WTC11 (cell line): ENCODE measurements around the gene CDYL. TPM values are rescaled to one million over a fixed set of nuclear protein-coding genes. Genes with fewer than 3 reads are reported as not detected.
A peak's percentile ranks its signal among the peaks of the same experiment; 100 is the strongest.

Experiments used
- ATAC-seq: fragments of 200-7000 bp; cut with Tn5 transposase; 2 replicates; pipeline ENCODE4 v1.10.0; 2021; ENCODE audit warnings: mild to moderate bottlenecking, moderate library complexity
- CTCF ChIA-PET: fragments of 300-600 bp; sonication (Branson Sonifier 250); formaldehyde crosslinking; loops from one replicate; lab custom pipeline; 2021; ENCODE audit warnings: antibody characterized with exemption; lab: Charles Lee
- POLR2A ChIA-PET: fragments of 350-600 bp; sonication (Branson Sonifier 250); formaldehyde crosslinking; loops from one replicate; lab custom pipeline; 2021; ENCODE audit warnings: antibody characterized with exemption; lab: Charles Lee
- DNase-seq: peaks from one replicate; pipeline ENCODE4 v3.0.0; 2021; ENCODE audit warnings: low spot score
- H3K27ac Mint-ChIP-seq: 2 replicates; pipeline ENCODE4 v1.8.0; 2021; ENCODE audit warnings: mixed read lengths
- H3K27me3 Mint-ChIP-seq: 2 replicates; pipeline ENCODE4 v1.8.0; 2021; ENCODE audit warnings: low read depth, mild to moderate bottlenecking, moderate library complexity, mixed read lengths
- H3K36me3 Mint-ChIP-seq: 2 replicates; pipeline ENCODE4 v1.8.0; 2021; ENCODE audit warnings: mixed read lengths
- H3K4me1 Mint-ChIP-seq: 2 replicates; pipeline ENCODE4 v1.8.0; 2022; ENCODE audit warnings: mixed read lengths
- H3K4me3 Mint-ChIP-seq: 2 replicates; pipeline ENCODE4 v1.8.0; 2021; ENCODE audit warnings: mild to moderate bottlenecking, moderate library complexity, mixed read lengths
- H3K9me3 Mint-ChIP-seq: 2 replicates; pipeline ENCODE4 v1.8.0; 2021; ENCODE audit warnings: mixed read lengths
- FOXJ3 ChIP-seq: sonication (generic); formaldehyde crosslinking; IDR thresholded peaks from 2 replicates; pipeline ENCODE4 v1.9.0; 2021; ENCODE audit warnings: missing genetic modification reagents, mild to moderate bottlenecking, borderline replicate concordance
- IRF2 ChIP-seq: sonication (generic); formaldehyde crosslinking; IDR thresholded peaks from 2 replicates; pipeline ENCODE4 v1.8.0; 2022; ENCODE audit warnings: low read depth, missing genetic modification reagents, borderline replicate concordance
- JAZF1 ChIP-seq: fragments of 250-450 bp; sonication (Bioruptor Pico); IDR thresholded peaks from 2 replicates; pipeline ENCODE4 v1.9.0; 2021; ENCODE audit warnings: moderate library complexity, mild to moderate bottlenecking, inconsistent platforms
- NFE2L1 ChIP-seq: sonication (generic); formaldehyde crosslinking; IDR thresholded peaks from 2 replicates; pipeline ENCODE4 v1.8.1; 2023; ENCODE audit warnings: missing genetic modification reagents
- PRRX2 ChIP-seq: fragments of 250-450 bp; sonication (Bioruptor Pico); IDR thresholded peaks from 2 replicates; pipeline ENCODE4 v1.8.0; 2021; ENCODE audit warnings: mild to moderate bottlenecking
- RELA ChIP-seq: sonication (generic); formaldehyde crosslinking; IDR thresholded peaks from 2 replicates; pipeline ENCODE4 v1.8.1; 2022; ENCODE audit warnings: missing genetic modification reagents, mild to moderate bottlenecking, borderline replicate concordance
- SMAD4 ChIP-seq: sonication (generic); formaldehyde crosslinking; IDR thresholded peaks from 2 replicates; pipeline ENCODE4 v1.8.0; 2022; ENCODE audit warnings: mild to moderate bottlenecking, missing genetic modification reagents
- TEAD1 ChIP-seq: sonication (generic); formaldehyde crosslinking; IDR thresholded peaks from 2 replicates; pipeline ENCODE4 v1.8.0; 2022; ENCODE audit warnings: mild to moderate bottlenecking, missing genetic modification reagents
- ZBTB21 ChIP-seq: sonication (generic); formaldehyde crosslinking; IDR thresholded peaks from 2 replicates; pipeline ENCODE4 v1.8.1; 2023; ENCODE audit warnings: mild to moderate bottlenecking, missing genetic modification reagents, borderline replicate concordance
- ZNF416 ChIP-seq: fragments of 250-450 bp; sonication (Bioruptor Pico); IDR thresholded peaks from 2 replicates; pipeline ENCODE4 v1.9.0; 2021; ENCODE audit warnings: mild to moderate bottlenecking, inconsistent platforms
- ZNF423 ChIP-seq: fragments of 250-450 bp; sonication (Bioruptor Pico); IDR thresholded peaks from 2 replicates; pipeline ENCODE4 v2.1.2; 2022; ENCODE audit warnings: mild to moderate bottlenecking, moderate library complexity
- ZNF671 ChIP-seq: fragments of 250-450 bp; sonication (Bioruptor Pico); IDR thresholded peaks from 2 replicates; pipeline ENCODE4 v1.8.0; 2021; ENCODE audit warnings: mild to moderate bottlenecking
- total RNA-seq: library from RNA; stranded (reverse); gene quantifications from 3 replicates; pipeline ENCODE4 v1.2.3, GENCODE V29; 2021
- TF ChIP-seq, protein P1 (sequence below): sonication (generic); formaldehyde crosslinking; IDR thresholded peaks from 2 replicates; pipeline ENCODE4 v1.8.1; 2023; ENCODE audit warnings: mild to moderate bottlenecking, missing genetic modification reagents, moderate library complexity
- TF ChIP-seq, protein P2 (sequence below): fragments of 250-450 bp; sonication (Bioruptor Pico); IDR thresholded peaks from 2 replicates; pipeline ENCODE4 v1.9.0; 2021; ENCODE audit warnings: mild to moderate bottlenecking, borderline replicate concordance
- TF ChIP-seq, protein P3 (sequence below): fragments of 250-450 bp; sonication (Bioruptor Pico); IDR thresholded peaks from 2 replicates; pipeline ENCODE4 v2.1.2; 2022; ENCODE audit warnings: mild to moderate bottlenecking, moderate library complexity
- TF ChIP-seq, protein P4 (sequence below): sonication (generic); formaldehyde crosslinking; IDR thresholded peaks from 2 replicates; pipeline ENCODE4 v1.8.1; 2023; ENCODE audit warnings: mild to moderate bottlenecking, missing genetic modification reagents
- TF ChIP-seq, protein P5 (sequence below): sonication (generic); formaldehyde crosslinking; IDR thresholded peaks from 2 replicates; pipeline ENCODE4 v1.8.0; 2022; ENCODE audit warnings: mild to moderate bottlenecking, missing genetic modification reagents
- TF ChIP-seq, protein P6 (sequence below): sonication (generic); formaldehyde crosslinking; conservative IDR thresholded peaks from 2 replicates; pipeline ENCODE4 v1.8.1; 2023; ENCODE audit warnings: mild to moderate bottlenecking, low read depth, missing genetic modification reagents, moderate library complexity
- TF ChIP-seq, protein P7 (sequence below): sonication (generic); formaldehyde crosslinking; IDR thresholded peaks from 2 replicates; pipeline ENCODE4 v1.8.1; 2023; ENCODE audit warnings: mild to moderate bottlenecking, missing genetic modification reagents, moderate library complexity
- TF ChIP-seq, protein P8 (sequence below): sonication (generic); formaldehyde crosslinking; IDR thresholded peaks from 2 replicates; pipeline ENCODE4 v1.8.0; 2022; ENCODE audit warnings: mild to moderate bottlenecking, missing genetic modification reagents

The CDYL gene
- total RNA-seq, 1 experiment from 2014 or later = 92.0 TPM

DNA sequence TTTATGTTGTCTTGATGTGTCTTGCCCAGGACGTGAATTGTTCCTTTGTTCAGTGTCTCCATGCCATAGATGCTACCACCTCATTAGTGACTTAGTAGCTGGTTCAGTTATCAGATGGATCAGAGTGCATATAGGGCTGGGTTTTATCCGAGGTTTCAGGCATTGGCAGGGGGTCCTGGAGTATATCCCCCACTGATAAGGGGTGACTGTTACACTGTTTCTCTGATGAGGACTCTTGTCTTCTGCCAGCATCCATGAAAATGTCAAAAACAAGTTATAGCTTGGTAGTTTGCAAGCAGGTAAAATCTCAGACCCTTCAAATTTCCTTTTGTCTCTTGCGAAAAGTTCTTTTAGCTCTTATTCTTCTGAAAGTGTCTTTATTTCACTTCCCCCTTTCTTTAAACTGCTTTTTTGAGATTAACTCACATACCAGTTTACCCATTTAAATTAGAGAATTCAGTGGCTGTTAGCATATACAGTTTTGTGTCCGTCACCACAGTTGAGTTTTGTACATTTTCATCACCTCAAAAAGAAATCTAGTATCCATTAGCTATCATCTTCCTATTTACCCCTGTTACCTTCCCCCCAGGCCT is 109.2 kb downstream of the CDYL start:
- H3K36me3 Mint-ChIP-seq = no peaks in the 10 kb centered on the region
- peaks cover 67% of the 10 kb centered on the region for H3K4me1 Mint-ChIP-seq
- H3K27me3 Mint-ChIP-seq = no peaks in the 10 kb centered on the region
- no peaks in the 10 kb centered on the region for H3K9me3 Mint-ChIP-seq
- ATAC-seq (no peak), DNase-seq (no peak)
- ChIA-PET CTCF (interaction anchor here (0.5 kb wide), 1 partner anchor 118 kb away, joined by 4 read pairs; no protein-coding TSS in a partner anchor), POLR2A (no interaction called here)
- H3K27ac Mint-ChIP-seq = no peak overlapping the region
- TF ChIP-seq, protein P1, sequence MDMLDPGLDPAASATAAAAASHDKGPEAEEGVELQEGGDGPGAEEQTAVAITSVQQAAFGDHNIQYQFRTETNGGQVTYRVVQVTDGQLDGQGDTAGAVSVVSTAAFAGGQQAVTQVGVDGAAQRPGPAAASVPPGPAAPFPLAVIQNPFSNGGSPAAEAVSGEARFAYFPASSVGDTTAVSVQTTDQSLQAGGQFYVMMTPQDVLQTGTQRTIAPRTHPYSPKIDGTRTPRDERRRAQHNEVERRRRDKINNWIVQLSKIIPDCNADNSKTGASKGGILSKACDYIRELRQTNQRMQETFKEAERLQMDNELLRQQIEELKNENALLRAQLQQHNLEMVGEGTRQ = no peak
- TF ChIP-seq RELA (CRISPR knock-in tag) (no peak), TEAD1 (CRISPR knock-in tag) (no peak), ZBTB21 (CRISPR knock-in tag) (no peak)
- TF ChIP-seq, protein P2, sequence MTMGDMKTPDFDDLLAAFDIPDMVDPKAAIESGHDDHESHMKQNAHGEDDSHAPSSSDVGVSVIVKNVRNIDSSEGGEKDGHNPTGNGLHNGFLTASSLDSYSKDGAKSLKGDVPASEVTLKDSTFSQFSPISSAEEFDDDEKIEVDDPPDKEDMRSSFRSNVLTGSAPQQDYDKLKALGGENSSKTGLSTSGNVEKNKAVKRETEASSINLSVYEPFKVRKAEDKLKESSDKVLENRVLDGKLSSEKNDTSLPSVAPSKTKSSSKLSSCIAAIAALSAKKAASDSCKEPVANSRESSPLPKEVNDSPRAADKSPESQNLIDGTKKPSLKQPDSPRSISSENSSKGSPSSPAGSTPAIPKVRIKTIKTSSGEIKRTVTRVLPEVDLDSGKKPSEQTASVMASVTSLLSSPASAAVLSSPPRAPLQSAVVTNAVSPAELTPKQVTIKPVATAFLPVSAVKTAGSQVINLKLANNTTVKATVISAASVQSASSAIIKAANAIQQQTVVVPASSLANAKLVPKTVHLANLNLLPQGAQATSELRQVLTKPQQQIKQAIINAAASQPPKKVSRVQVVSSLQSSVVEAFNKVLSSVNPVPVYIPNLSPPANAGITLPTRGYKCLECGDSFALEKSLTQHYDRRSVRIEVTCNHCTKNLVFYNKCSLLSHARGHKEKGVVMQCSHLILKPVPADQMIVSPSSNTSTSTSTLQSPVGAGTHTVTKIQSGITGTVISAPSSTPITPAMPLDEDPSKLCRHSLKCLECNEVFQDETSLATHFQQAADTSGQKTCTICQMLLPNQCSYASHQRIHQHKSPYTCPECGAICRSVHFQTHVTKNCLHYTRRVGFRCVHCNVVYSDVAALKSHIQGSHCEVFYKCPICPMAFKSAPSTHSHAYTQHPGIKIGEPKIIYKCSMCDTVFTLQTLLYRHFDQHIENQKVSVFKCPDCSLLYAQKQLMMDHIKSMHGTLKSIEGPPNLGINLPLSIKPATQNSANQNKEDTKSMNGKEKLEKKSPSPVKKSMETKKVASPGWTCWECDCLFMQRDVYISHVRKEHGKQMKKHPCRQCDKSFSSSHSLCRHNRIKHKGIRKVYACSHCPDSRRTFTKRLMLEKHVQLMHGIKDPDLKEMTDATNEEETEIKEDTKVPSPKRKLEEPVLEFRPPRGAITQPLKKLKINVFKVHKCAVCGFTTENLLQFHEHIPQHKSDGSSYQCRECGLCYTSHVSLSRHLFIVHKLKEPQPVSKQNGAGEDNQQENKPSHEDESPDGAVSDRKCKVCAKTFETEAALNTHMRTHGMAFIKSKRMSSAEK = no peak
- TF ChIP-seq, protein P3, sequence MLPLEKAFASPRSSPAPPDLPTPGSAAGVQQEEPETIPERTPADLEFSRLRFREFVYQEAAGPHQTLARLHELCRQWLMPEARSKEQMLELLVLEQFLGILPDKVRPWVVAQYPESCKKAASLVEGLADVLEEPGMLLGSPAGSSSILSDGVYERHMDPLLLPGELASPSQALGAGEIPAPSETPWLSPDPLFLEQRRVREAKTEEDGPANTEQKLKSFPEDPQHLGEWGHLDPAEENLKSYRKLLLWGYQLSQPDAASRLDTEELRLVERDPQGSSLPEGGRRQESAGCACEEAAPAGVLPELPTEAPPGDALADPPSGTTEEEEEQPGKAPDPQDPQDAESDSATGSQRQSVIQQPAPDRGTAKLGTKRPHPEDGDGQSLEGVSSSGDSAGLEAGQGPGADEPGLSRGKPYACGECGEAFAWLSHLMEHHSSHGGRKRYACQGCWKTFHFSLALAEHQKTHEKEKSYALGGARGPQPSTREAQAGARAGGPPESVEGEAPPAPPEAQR (CRISPR knock-in tag) = no peak
- no peak overlapping the region for H3K4me3 Mint-ChIP-seq

DNA sequence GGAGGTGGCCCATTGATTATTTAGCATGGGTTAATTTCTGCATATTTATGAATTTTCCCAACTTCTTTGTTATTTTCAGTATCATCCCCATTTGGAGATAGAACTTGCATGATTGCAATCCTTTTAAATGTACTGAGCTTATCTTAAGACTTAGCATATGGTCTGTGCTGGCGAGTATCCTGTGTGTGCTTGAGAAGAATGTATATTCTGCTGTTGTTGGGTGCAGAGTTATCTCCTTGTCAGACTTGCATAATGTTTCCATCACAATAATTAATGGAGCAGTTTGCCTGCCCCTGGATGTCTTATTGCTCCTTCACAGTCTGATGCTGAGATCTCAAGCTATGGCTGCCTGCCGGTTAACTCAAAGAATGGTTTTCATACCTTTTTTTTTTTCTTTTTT is 112.6 kb downstream of the CDYL start:
- TF ChIP-seq PRRX2 (CRISPR knock-in tag) (no peak), IRF2 (CRISPR knock-in tag) (no peak), ZNF416 (no peak), ZNF423 (CRISPR knock-in tag) (no peak), SMAD4 (CRISPR knock-in tag) (no peak), NFE2L1 (no peak), JAZF1 (CRISPR knock-in tag) (no peak), ZNF671 (CRISPR knock-in tag) (no peak), FOXJ3 (CRISPR knock-in tag) (no peak)
- TF ChIP-seq, protein P4, sequence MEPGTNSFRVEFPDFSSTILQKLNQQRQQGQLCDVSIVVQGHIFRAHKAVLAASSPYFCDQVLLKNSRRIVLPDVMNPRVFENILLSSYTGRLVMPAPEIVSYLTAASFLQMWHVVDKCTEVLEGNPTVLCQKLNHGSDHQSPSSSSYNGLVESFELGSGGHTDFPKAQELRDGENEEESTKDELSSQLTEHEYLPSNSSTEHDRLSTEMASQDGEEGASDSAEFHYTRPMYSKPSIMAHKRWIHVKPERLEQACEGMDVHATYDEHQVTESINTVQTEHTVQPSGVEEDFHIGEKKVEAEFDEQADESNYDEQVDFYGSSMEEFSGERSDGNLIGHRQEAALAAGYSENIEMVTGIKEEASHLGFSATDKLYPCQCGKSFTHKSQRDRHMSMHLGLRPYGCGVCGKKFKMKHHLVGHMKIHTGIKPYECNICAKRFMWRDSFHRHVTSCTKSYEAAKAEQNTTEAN (CRISPR knock-in tag) = no peak
- TF ChIP-seq, protein P5, sequence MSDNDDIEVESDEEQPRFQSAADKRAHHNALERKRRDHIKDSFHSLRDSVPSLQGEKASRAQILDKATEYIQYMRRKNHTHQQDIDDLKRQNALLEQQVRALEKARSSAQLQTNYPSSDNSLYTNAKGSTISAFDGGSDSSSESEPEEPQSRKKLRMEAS (CRISPR knock-in tag) = no peak
- TF ChIP-seq, protein P6, sequence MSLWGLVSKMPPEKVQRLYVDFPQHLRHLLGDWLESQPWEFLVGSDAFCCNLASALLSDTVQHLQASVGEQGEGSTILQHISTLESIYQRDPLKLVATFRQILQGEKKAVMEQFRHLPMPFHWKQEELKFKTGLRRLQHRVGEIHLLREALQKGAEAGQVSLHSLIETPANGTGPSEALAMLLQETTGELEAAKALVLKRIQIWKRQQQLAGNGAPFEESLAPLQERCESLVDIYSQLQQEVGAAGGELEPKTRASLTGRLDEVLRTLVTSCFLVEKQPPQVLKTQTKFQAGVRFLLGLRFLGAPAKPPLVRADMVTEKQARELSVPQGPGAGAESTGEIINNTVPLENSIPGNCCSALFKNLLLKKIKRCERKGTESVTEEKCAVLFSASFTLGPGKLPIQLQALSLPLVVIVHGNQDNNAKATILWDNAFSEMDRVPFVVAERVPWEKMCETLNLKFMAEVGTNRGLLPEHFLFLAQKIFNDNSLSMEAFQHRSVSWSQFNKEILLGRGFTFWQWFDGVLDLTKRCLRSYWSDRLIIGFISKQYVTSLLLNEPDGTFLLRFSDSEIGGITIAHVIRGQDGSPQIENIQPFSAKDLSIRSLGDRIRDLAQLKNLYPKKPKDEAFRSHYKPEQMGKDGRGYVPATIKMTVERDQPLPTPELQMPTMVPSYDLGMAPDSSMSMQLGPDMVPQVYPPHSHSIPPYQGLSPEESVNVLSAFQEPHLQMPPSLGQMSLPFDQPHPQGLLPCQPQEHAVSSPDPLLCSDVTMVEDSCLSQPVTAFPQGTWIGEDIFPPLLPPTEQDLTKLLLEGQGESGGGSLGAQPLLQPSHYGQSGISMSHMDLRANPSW = no peak
- TF ChIP-seq, protein P7, sequence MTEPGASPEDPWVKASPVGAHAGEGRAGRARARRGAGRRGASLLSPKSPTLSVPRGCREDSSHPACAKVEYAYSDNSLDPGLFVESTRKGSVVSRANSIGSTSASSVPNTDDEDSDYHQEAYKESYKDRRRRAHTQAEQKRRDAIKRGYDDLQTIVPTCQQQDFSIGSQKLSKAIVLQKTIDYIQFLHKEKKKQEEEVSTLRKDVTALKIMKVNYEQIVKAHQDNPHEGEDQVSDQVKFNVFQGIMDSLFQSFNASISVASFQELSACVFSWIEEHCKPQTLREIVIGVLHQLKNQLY (CRISPR knock-in tag) = no peak
- TF ChIP-seq, protein P8, sequence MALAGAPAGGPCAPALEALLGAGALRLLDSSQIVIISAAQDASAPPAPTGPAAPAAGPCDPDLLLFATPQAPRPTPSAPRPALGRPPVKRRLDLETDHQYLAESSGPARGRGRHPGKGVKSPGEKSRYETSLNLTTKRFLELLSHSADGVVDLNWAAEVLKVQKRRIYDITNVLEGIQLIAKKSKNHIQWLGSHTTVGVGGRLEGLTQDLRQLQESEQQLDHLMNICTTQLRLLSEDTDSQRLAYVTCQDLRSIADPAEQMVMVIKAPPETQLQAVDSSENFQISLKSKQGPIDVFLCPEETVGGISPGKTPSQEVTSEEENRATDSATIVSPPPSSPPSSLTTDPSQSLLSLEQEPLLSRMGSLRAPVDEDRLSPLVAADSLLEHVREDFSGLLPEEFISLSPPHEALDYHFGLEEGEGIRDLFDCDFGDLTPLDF (CRISPR knock-in tag) = no peak
- CTCF ChIA-PET = no interaction called here
- peak overlapping the region; percentile 47; the same call in 1 of the 2 replicates for H3K27ac Mint-ChIP-seq
- ATAC-seq (no peak), DNase-seq (no peak)
- no peak overlapping the region for H3K4me3 Mint-ChIP-seq
- POLR2A ChIA-PET = no interaction called here
- H3K4me1 Mint-ChIP-seq = peaks cover 41% of the 10 kb centered on the region
- H3K36me3 Mint-ChIP-seq = peaks cover 19% of the 10 kb centered on the region; the same call in 1 of the 2 replicates
- H3K27me3 Mint-ChIP-seq = no peaks in the 10 kb centered on the region
- no peaks in the 10 kb centered on the region for H3K9me3 Mint-ChIP-seq
